Gastrocnemius medialis (tissue), 4 donors: Measurements from ENCODE around the gene WDR37. TPM values are rescaled to one million over a fixed set of nuclear protein-coding genes. Genes with fewer than 3 reads are reported as not detected.

Source experiments
- ATAC-seq, 2 donors: fragments of 150-250 bp; one replicate each; pipeline ENCODE4 v1.9.1; 2016
- DNase-seq, 2 donors: peaks; one replicate each; pipeline ENCODE4 v3.0.0-alpha.2; 2019
- H3K27ac ChIP-seq, 4 donors: fragments of 200-600 bp; sonication (generic); 1 replicate in 1 of 4; 2 replicates in 3 of 4; pipeline ENCODE4 v1.5.1; 2016 to 2018; ENCODE audit warnings: mild to moderate bottlenecking in 2 of 4, moderate library complexity in 1 of 4
- H3K27me3 ChIP-seq, 3 donors: fragments of 200-600 bp; sonication (generic) in 2 of 3; 1 replicate in 1 of 3; 2 replicates in 2 of 3; pipeline versions ENCODE4 v1.5.1 to v1.6.0; 2016 to 2019; ENCODE audit warnings: mild to moderate bottlenecking in 1 of 3, moderate library complexity in 1 of 3
- H3K36me3 ChIP-seq, 2 donors: fragments of 200-600 bp; sonication (generic) in 1 of 2; one replicate each; pipeline ENCODE4 v1.5.1; 2017 to 2018
- H3K4me1 ChIP-seq, 2 donors: fragments of 200-600 bp; sonication (generic) in 1 of 2; one replicate each; pipeline ENCODE4 v1.5.1; 2016 to 2017; ENCODE audit warnings: mild to moderate bottlenecking in 2 of 2
- H3K4me3 ChIP-seq, 4 donors: fragments of 200-600 bp; sonication (generic) in 3 of 4; 1 replicate in 1 of 4; 2 replicates in 3 of 4; pipeline ENCODE4 v1.5.1; 2016 to 2019; ENCODE audit warnings: mild to moderate bottlenecking in 2 of 4
- H3K9me3 ChIP-seq, 3 donors: fragments of 200-600 bp; sonication (generic) in 2 of 3; 1 replicate in 1 of 3; 2 replicates in 2 of 3; pipeline ENCODE4 v1.5.1; 2016 to 2019
- CTCF ChIP-seq, 5 experiments: fragments of 450-650 bp in 3 of 5; fragments of 200-600 bp in 2 of 5; sonication (generic) in 2 of 5; IDR thresholded peaks in 4 of 5; conservative IDR thresholded peaks in 1 of 5; 1 replicate in 4 of 5; 2 replicates in 1 of 5; pipeline ENCODE4 v1.5.1; 2016 to 2019; ENCODE audit warnings: antibody characterized with exemption in 5 of 5, mild to moderate bottlenecking in 3 of 5, moderate library complexity in 3 of 5
- POLR2A ChIP-seq, 2 donors: fragments of 450-650 bp; IDR thresholded peaks; one replicate each; pipeline ENCODE4 v1.6.1; 2017; ENCODE audit warnings: antibody characterized with exemption in 2 of 2, mild to moderate bottlenecking in 2 of 2, moderate library complexity in 2 of 2
- in situ Hi-C, 4 donors: fragments of 200-750 bp; cut with MboI; loops; one replicate each; pipeline versions ENCODE4 v1.15.0 to v1.8.0; 2017; ENCODE audit warnings: low sequenced_read_pairs in 4 of 4
- intact Hi-C: fragments of 100-400 bp; cut with DNase I; formaldehyde crosslinking; loops from one replicate; pipeline ENCODE4 v1.15.1; 2023; ENCODE audit warnings: low total_unique reads
- total RNA-seq, 4 donors: library from RNA; depleted of rRNA; stranded (reverse); fragments of >200 nt; gene quantifications; one replicate each; pipeline versions ENCODE4 v1.1.0 to v1.2.3, GENCODE V29; 2016

Gene WDR37
- total RNA-seq, 4 donors from 2014 or later: 18.4 to 26.2 (median 23.2) TPM

GRCh38 chr10:1057106-1057657, 997 bp downstream of the WDR37 start:
- H3K36me3 ChIP-seq: peaks cover 0 to 18% of the 10 kb centered on the region in 2 donors
- peak overlapping the region; percentile 96 to 100 (median 98) for H3K27ac ChIP-seq
- ATAC-seq (peak in 1 of 2 donors; percentile 2), DNase-seq (no peak)
- in situ Hi-C loops: loop anchor here in 1 of 4 donors (10.0 kb wide), 1 partner anchor 122 kb away; the partner anchor contains the start of gene LARP4B
- H3K27me3 ChIP-seq: no peaks in the 10 kb centered on the region
- intact Hi-C loops: no loop called here
- peak overlapping the region; percentile 84 to 99 (median 98) for H3K4me3 ChIP-seq
- no peaks in the 10 kb centered on the region for H3K9me3 ChIP-seq
- TF ChIP-seq POLR2A (IDR thresholded peaks at IDR 0.05) (no peak), CTCF (IDR thresholded peaks at IDR 0.05 in 4 of 5, conservative IDR thresholded peaks at IDR 0.05 in 1 of 5) (no peak)
- H3K4me1 ChIP-seq: peaks cover 54 to 67% of the 10 kb centered on the region in 2 donors

- peak in 1 of 2 donors; percentile 55 for DNase-seq
- H3K36me3 ChIP-seq: peaks cover 0 to 9% of the 10 kb centered on the region in 2 donors
- H3K4me1 ChIP-seq: peaks cover 52 to 71% of the 10 kb centered on the region in 2 donors
- H3K9me3 ChIP-seq: no peaks in the 10 kb centered on the region
- peak in 1 of 2 donors; percentile 52 for ATAC-seq
- in situ Hi-C loops (loop anchor here in 1 of 4 donors (10.0 kb wide), 1 partner anchor 123 kb away; the partner anchor contains the start of gene LARP4B), intact Hi-C loops (no loop called here)
- no peak for TF ChIP-seq POLR2A (IDR thresholded peaks at IDR 0.05)
- no peak for TF ChIP-seq CTCF (IDR thresholded peaks at IDR 0.05 in 4 of 5, conservative IDR thresholded peaks at IDR 0.05 in 1 of 5)
- no peaks in the 10 kb centered on the region for H3K27me3 ChIP-seq
- peak overlapping the region; percentile 96 to 100 (median 98) for H3K27ac ChIP-seq
- H3K4me3 ChIP-seq: peak overlapping the region in 2 of 4 donors; percentile 84 to 99
These were observed 1.8 kb downstream of the WDR37 start for GRCh38 chr10:1058017-1058416.

- Histone ChIP-seq H3K4me3 (no peak overlapping the region), H3K36me3 (no peaks in the 10 kb centered on the region), H3K27me3 (no peaks in the 10 kb centered on the region), H3K4me1 (peaks cover 40 to 56% of the 10 kb centered on the region in 2 donors), H3K27ac (peak overlapping the region in 1 of 4 donors; percentile 98), H3K9me3 (no peaks in the 10 kb centered on the region)
- ATAC-seq (no peak), DNase-seq (no peak)
- TF ChIP-seq CTCF (IDR thresholded peaks at IDR 0.05 in 4 of 5, conservative IDR thresholded peaks at IDR 0.05 in 1 of 5) (no peak), POLR2A (IDR thresholded peaks at IDR 0.05) (no peak)
- in situ Hi-C loops: loop anchor here in 1 of 4 donors (5.0 to 10.0 kb wide), 2 partner anchors 78 to 125 kb away; partner anchors contain the start of gene LARP4B
- intact Hi-C loops: no loop called here
These were observed 3.7 kb downstream of the WDR37 start for GRCh38 chr10:1059902-1060301.

- no peak overlapping the region for H3K27ac ChIP-seq
- ATAC-seq (no peak), DNase-seq (no peak)
- no peaks in the 10 kb centered on the region for H3K9me3 ChIP-seq
- no peak for TF ChIP-seq CTCF (IDR thresholded peaks at IDR 0.05 in 4 of 5, conservative IDR thresholded peaks at IDR 0.05 in 1 of 5)
- TF ChIP-seq POLR2A (IDR thresholded peaks at IDR 0.05): no peak
- no peaks in the 10 kb centered on the region for H3K36me3 ChIP-seq
- peaks cover 35 to 49% of the 10 kb centered on the region in 2 donors for H3K4me1 ChIP-seq
- intact Hi-C loops (no loop called here), in situ Hi-C loops (loop anchor here in 1 of 4 donors (5.0 kb wide), 1 partner anchor 80 kb away; no protein-coding TSS in a partner anchor)
- H3K4me3 ChIP-seq: no peak overlapping the region
- no peaks in the 10 kb centered on the region for H3K27me3 ChIP-seq
These were observed 6.0 kb downstream of the WDR37 start for GRCh38 chr10:1061930-1062774.
